Measurements from ENCODE around the gene KCNQ1. TPM values are rescaled to one million over a fixed set of nuclear protein-coding genes. Genes with fewer than 3 reads are reported as not detected.

KCNQ1 gene
- total RNA-seq, 1 experiment from 2014 or later: 2.3 TPM

DNA sequence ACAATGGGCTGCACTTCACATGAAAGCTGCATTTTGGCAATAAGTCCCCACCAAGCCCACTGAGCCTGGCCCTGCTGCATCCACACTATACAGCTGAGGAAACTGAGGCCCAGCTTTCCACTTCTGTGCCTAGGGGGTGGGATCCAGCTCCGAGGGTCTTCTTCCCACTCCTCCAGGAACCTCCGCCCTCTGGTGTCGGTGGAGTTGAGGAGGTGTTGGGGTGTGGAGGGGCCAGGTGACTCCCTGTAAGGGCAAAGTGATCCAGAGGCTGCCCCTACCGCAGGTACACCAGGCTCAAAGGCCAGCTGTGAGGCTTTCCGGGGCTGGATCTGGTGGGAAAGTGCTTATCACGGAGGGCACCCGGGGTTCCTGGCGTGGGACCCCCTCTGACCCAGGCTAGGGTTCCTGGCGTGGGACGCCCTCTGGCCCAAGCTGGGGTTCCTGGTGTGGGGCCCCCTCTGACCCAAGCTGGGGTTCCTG, 125.0 kb downstream of the KCNQ1 start:
- Histone ChIP-seq H3K27ac (ENCODE audit: insufficient read length, low read depth, low read length) (no peak overlapping the region), H2AFZ (ENCODE audit: low read length) (no peak overlapping the region), H2AK5ac (ENCODE audit: insufficient read length, low read length) (no peak overlapping the region), H3K27me3 (ENCODE audit: insufficient read depth, low read length) (peaks cover 2% of the 10 kb centered on the region; the same call in 1 of the 2 replicates), H3K14ac (ENCODE audit: insufficient read depth, low read length) (no peak overlapping the region), H3K79me1 (ENCODE audit: insufficient read depth, low read depth, low read length, poor library complexity, severe bottlenecking) (no peaks in the 10 kb centered on the region), H2BK120ac (ENCODE audit: low read depth, low read length, poor library complexity, severe bottlenecking) (no peak overlapping the region), H3K4me2 (ENCODE audit: insufficient read depth, insufficient read length, low read length) (no peak overlapping the region), H3K18ac (ENCODE audit: insufficient read length, low read depth, low read length) (no peak overlapping the region), H4K8ac (replicated peaks; ENCODE audit: insufficient read length, low read depth, low read length) (no peak overlapping the region), H4K20me1 (ENCODE audit: control insufficient read depth, insufficient read depth, insufficient read length) (no peaks in the 10 kb centered on the region), H3K79me2 (ENCODE audit: insufficient read depth, low read length) (no peaks in the 10 kb centered on the region), H4K5ac (ENCODE audit: insufficient read length, low read depth, low read length) (no peak overlapping the region), H4K91ac (ENCODE audit: insufficient read length, low read depth, low read length) (no peak overlapping the region), H2BK12ac (ENCODE audit: insufficient read length, low read depth, low read length) (no peak overlapping the region), H2BK20ac (ENCODE audit: low read depth, low read length, poor library complexity, severe bottlenecking) (no peak overlapping the region), H3K23ac (ENCODE audit: insufficient read length, low read depth, low read length) (no peak overlapping the region), H3K4ac (ENCODE audit: low read depth, low read length) (no peak overlapping the region), H3K9me3 (ENCODE audit: control insufficient read depth, low read depth, low read length) (no peaks in the 10 kb centered on the region), H3K56ac (ENCODE audit: insufficient read length, low read depth, low read length) (no peak overlapping the region), H3K4me1 (ENCODE audit: insufficient read depth, low read length) (no peaks in the 10 kb centered on the region), H2BK15ac (ENCODE audit: low read depth, low read length) (no peak overlapping the region), H3K9ac (ENCODE audit: extremely low read depth, insufficient read length, low read length) (no peak overlapping the region), H3K23me2 (ENCODE audit: insufficient read length, low read depth, low read length, poor library complexity, severe bottlenecking) (no peaks in the 10 kb centered on the region), H3T11ph (ENCODE audit: low read length) (no peak overlapping the region), H2BK5ac (ENCODE audit: insufficient read length, low read length) (no peak overlapping the region)
- no peaks in the 10 kb centered on the region for H3K4me1 Mint-ChIP-seq
- no CpG with 5 or more reads among the region's 10 CpGs for WGBS (ENCODE audit: extremely low coverage, insufficient read length, low lambda C conversion rate)
- no peak for TF ChIP-seq CTCF (conservative IDR thresholded peaks at IDR 0.05)
- no peaks in the 10 kb centered on the region for H3K36me3 Mint-ChIP-seq (ENCODE audit: insufficient read depth in 1 of 3, low read depth in 3 of 3)
- DNase-seq: no peak
- no peaks in the 10 kb centered on the region for H3K9me3 Mint-ChIP-seq
- no peak overlapping the region for H3K4me3 Mint-ChIP-seq
- peaks cover 76% of the 10 kb centered on the region for H3K27me3 Mint-ChIP-seq (ENCODE audit: low read depth)
- no peak overlapping the region for H3K27ac Mint-ChIP-seq

Data from H9 (cell line).